Middle frontal gyrus (tissue), 1 donor: Measurements from ENCODE around the gene MYZAP.

ENCODE experiments used
- DNase-seq: peaks from one replicate; pipeline ENCODE4 v3.0.0-alpha.2; 2015; ENCODE audit warnings: low spot score; ENCODE audit errors: extremely low spot score

The MYZAP gene

DNA sequence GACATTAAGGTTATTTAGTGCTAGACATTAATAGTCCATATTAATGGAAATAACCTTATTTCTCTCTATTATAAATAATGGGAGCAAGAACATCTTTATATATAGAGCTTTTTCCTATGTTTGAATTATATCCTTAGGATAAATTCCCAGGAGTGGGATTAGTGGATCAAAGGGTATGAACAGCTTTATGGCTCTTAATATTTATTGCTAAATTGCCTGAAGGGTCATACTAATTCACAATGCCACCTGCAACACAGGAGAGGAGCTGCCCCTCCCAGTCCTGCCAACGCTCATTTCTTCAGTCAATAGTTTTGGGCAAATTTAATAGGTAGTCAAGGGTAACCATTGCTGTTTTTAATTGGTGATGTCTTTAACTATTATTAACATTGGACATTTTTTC is 65.9 kb downstream of the MYZAP start:
- no peak for DNase-seq

DNA sequence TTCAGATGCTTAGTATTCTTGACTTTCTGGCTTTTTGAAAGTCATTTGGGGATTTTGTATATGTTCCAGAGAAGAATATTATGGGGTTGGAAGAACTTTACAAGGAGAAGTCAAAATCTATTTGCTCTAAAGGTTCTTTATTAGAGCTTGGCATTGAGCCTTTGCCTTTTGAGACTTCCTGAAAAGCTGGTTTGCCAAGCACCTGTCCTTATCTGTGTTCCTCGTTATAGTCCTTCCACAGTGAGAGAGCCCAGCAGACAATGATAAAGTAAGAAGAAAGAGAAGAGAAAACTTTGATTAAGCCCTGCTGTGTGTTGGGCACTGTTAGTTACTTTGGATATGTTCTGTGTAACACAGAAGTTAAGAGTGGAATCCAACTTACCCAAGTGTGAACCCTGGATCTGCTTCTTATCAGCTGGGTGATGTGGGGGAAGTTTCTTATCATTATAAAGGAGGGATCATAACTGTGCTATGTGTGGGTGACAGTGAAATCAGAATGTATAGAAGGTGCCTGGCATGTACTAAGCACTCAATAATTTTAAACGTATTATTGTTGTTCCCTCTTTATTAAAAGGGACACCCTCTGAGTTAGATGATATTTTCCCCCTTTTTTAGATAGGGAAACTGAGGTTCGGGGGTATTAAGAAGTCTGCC is 70.5 kb downstream of the MYZAP start:
- no peak for DNase-seq

DNA sequence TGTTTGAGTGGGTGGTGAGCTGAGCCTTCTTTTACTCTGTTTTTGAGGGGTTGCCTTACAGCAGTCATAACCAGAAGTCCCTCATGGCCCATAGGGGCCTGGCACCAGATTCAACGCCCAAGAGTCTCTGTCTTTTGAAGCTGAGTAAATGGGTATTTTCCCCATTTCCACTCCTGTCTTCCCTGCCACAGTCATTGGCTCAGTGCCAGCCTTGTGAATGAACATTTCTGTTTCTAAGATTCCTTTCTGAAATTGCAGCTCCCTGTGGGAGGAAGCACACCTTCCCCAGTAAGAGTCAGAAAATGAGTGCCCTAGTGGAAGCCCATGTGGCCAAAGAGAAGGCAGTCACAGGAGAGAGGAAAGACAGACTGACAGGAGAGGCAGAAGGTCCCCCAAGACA is 71.1 kb downstream of the MYZAP start:
- DNase-seq, result no peak

DNA sequence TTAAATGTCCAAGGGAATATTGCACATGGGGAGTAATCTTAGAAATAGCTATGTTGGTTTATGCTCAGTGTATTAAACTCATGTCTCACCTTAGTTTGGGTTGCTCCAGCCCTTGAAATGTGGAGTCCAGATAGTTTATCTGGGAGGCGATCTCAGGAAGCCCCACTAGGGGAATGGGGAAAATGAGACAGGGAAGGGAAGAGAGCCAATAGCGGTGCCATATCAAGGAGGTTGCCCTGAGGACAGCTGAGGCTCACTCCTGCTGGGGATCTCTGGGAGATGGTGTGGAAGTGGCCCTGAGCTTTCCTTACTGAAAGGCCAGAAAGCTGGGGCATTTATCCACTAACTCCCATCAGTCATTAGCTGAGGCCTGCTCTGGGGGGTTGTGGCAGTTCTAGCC is 71.6 kb downstream of the MYZAP start:
- DNase-seq, result no peak

DNA sequence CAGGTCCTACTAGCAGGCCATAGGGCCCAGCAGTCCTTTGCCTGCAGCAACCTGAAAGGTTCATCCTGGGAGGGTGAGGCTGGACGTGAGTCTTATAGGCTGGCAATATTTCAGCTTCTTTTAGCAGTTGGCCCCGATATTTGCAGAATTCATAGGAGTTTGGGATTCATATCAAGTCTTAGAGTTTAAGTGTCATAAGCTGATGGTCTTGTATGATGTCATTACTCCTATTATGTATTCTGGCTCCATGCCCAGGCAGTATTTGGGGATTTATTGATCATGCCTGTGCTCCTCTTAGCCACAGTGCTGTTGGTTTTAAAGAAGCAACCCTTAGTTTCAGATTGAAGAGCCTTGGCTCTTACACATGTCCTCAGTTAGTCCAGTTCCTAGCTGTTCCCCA is 73.5 kb downstream of the MYZAP start:
- DNase-seq, result no peak

DNA sequence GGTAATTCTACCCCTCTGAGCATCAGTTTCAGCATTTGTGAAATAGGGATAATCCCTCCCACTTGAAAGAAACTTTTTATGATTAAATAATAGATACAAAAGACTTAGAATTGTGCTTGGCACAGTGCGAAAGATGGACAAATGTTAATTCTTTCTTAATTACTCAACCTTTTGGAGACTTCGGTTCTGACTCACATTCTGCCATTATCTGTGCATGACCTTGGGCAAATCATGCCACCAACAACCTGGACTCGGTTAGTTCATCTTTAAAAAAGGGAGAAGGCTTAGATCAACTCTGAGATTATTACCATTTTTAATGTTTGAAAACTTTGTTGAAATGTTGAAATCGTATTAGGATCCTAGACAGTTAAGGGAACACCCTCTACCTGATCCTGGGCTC is 74.2 kb downstream of the MYZAP start:
- DNase-seq, result no peak

DNA sequence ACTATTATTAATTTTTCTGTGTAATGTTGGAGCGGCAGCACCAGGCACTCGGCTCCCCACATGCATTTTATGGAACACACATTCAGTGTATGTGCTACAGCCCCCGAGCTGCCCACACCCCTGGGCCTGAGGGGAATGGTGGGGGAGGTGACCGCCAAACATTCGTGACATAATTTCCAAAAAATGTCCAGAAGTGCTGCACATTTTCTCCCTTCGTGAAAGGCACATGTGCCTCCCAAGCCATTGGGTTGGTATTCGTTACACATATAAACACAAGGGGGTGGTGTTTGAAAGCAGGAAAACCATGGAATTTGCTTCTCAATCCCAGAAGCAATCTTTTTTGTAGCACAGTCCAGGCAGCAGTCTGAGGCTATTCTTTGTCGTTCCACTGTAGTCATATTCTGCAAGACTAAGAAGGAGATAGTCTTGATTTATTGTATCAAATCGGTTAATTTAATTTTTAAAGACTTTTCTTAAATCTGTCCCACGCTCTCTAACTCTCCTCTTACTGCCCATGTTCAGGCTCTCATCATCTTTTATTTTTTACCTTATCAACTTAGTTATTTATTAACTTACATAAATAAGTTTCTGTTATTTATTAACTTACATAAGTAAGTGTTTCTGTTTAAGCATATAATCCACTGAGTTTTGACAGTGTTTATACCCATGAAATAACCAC is 75.6 kb downstream of the MYZAP start:
- no peak for DNase-seq

DNA sequence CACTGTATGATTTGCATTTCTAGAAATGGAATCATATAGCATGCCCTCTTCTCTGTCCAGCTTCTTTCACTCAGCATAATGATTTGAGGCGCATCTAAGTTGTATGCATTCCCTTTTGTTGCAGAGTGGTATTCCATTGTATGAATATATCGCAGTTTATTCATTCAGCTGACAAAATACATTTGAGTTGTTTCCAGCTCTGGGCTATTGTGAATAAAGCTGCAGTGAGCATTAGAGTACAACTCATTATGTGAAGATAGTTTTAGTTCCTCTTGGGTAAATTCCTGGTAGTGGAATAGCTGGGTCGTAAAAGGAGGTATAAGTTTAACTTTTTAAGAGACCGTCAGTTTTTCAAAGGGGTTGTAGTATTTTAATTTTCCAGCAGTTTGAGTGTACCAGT is 76.3 kb downstream of the MYZAP start:
- DNase-seq, result no peak

DNA sequence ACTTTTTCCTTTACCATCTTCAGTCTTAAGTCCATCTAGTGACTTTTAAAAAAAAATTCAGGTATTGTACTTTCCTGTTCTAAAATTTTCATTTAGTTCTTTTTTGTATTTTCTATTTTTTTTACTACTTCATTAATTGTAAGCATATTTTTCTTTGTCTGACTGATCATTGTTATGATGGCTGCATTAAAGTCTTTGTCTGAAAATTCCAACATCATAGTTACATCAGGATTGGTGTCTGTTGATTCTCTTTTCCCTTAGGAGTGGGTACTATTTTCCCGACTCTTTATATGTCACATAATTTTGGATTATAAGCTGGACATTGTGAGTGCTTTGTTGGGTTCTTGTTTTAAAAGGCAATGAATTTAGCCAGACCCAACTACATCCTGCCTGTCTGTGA is 79.9 kb downstream of the MYZAP start:
- no peak for DNase-seq

DNA sequence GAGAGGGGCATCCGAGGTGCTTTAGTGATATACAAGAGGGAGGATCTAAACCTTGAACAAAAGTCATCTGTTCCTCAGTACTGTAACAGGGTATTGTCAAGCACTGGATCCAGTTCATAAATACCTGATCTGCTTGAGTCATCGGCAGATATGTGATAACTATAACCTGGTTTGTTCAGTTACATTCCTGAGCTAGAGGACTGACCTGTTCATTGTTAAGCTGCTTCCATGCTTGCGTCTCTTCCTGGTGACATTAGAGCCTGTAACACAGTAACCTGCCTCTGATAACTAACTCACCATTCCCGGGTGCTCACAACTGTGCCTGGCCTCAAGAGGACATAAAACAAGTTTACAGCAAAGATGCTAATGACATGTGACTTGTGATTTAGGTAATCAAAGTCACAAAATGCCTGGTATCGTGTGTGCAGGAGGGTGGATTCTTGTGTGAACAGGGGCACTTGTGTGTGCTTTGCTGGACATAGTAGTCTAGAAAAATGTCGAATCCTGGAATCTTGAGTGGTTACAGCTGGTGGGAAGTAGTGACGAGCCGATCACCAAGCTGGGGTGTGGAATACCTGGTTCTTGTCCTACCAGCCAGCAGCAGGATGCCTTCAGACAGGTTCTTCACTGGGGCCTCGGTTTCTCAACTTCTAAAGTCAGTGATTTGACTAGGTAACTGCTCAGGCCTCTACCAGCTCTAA is 83.9 kb downstream of the MYZAP start:
- DNase-seq, result no peak

DNA sequence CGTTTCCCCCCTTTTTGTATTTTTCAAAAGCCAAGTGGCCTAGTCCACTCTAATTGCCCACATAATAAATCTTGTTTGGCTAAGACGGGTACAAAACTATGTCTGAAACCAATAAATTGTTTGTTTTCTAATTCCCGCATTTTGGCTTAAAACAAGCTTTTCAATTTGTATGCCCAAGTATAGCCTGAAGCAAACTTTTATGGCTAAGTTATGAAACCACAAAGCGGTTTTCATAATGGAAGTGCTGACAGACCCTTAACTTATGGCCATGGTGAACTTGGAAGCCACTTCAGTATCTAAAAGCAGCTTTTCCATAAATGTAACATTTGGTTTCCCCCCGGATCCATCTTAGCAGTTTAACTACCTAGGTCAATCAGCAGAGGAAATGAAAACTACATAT is 84.9 kb downstream of the MYZAP start:
- no peak for DNase-seq

DNA sequence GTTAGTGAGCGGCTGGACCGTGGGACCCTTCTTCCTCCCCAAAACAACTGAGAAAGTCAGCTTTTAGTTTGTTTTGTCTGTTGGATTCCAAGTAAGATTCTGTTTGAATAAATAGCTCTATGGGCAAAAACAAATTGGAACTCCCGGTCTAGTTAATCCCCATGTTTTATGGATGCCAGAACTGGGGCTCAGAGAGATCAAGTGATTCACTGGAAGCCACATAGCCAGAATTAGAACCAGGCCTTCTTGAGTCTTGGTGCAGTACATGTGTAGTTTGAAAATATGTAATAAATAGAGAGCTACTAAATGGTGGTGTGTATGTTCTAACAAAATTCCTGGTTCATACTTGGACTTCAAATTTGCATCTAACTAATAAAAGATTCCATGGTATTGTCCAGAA is 85.5 kb downstream of the MYZAP start:
- DNase-seq, result no peak

DNA sequence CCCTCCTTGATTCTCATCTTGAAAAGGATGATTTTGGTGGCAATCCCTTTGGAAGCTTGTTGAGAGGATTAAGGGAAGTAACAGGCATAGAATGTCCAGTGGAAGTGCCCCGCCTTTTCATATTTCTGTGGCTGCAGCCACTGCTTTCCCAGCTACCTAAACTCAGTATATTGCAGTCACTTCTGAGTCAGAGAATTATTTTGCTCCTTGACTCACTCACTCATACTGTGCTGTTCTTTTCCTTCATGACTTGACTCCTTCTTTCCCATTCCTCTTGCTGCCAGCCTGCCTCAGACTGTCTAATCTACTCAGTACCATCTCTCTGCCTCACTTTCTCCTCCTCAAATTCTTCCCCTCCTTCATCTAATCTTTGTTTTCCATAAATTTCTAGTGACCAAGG is 88.3 kb downstream of the MYZAP start:
- DNase-seq, result no peak

DNA sequence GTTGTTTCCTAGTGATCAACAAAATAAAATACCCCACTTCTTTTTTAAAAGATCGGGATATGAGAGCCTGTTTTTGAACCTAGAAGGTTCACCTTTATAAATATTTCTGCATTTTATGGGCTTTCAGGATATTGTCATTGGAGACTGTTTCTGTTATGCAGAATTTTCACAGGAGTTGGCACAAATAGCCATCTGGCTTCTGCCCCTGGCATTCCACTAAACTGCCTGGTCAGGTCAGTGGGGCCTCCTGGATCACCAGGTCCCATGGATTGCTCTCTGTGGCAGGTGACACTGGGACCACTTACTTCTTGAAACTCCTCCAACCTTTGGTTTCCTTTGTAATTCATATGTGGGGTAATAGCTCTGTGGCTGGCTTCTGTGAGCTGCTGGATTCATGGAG is 89.3 kb downstream of the MYZAP start:
- DNase-seq, result no peak

DNA sequence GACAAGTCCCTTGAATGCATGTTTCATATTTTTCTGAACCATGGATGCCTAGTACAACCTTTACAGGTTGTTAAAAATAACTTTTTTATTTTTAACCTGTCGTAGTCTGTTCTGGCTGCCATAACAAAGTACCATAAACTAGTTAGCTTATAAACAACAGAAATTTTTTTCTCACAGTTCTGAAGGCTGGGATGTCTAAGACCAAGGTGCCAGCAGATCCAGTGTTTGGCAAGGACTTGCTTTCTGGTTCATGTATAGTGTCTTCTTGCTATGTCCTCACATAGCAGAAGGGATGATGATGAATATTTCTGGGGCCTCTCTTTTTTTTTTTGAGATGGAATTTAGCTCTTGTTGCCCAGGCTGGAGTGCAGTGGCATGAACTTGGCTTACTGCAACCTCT is 91.8 kb downstream of the MYZAP start:
- no peak for DNase-seq

DNA sequence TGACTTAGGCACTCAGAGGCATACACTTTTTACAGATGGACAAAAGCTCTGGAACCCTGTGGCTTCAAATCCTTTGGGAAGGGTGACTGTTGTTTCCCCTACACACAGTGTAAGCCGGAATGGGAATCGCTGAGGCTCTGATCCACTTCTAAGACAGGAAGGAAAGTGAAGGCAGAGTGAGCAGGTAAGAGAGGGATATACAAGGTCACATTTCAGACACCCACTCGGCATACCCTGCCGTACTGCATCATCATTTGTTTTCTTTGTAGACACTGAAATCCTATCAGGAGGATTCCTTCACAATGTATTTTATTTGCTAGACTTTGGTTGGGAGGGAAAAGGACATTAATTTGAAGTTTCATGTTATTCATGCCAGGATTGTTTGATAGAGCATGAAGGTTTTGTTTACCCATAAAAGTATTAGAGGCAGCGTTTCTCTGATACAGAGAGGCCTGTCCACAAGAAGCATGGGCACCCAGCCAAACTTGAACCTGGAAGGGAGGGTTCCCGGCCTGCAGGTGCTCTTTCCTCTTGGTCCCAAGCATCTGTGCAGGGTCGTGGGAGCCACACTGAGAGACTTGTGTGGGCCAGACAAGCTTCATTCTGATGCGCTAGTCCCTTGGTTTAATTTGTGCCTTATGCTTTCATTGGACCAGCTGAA is 92.9 kb downstream of the MYZAP start:
- DNase-seq, result no peak

DNA sequence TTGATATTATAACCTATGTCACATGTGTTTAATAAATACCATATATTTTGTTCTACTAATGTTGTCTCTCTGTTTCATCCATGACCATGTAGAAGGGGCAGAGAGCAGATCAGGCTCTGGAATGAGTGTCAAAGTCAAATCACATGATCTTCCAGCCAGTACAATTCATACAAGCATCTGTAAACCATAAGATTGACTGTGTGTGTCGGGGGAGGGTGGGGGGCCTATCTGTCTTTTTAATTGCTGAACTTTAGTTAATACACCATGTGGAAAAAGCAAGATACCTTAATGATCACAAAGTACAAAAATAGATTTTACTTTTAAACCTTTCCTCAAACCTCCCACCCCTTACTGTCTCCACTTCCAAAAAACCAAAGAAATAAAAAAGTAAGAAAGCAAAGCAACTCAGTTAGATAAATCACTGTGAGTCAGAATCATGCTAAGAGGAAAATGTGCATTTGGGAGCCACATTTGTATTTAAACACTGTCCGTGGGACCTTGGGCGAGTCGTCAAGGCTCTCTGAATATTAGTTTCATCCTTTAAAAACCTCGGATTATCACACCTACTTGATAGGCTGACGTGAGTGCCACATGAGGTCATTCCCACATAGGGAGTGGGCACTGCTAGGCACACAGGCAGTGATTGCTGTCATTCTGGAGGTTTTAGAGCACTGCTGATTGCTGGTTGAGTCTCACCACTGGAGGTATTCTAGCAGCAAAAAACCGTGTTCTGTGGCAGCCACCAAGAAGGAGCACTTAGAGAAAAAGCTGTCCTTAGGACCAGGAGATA is 93.8 kb downstream of the MYZAP start:
- DNase-seq, result no peak

DNA sequence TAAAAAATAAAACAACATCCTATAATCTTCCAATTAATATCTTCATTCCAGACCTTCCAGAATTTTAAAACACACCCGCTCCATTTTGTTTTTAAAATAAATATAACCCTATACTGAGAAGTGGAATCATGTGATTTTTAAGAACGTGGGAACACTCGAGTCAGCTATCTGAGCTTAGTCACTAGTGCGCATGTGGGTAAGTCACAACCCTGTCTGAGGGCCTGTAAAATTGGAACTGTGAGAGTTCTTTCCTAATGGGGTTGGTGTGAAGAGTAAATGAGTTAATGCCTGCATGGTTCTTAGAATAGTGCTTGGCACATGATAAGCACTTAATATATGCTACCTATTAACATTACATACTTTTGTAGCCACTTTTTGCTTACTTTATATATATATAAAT is 95.0 kb downstream of the MYZAP start:
- no peak for DNase-seq

DNA sequence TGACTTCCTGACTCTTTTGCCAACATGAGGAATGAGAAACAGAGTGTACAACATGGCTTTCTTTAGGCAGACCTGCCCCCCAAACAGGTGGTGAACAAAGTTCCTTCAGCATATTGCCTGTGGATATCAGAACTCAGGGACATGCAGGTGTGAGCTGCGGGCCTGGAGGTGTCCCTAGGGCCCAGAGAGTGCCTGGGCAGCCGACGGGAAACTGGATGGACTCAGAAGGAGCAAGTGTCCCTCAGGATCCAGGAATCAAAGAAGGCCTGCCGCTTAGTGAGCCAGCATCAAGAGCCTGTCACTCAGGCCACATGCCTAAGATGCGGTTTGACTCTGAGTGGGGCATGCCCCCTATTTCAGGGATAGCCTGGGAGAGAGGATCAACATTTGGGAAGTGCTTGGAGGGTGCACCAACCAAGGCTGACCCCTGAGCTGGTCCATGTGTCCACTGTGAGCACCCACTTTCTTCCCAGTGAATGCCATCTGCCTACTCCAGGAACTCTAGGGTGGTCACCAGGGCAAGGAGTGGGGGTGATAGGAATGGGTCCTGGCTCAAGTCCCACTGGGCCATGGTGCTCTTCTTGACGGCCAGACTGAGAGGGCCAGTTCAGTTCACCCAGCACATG is 98.8 kb downstream of the MYZAP start:
- DNase-seq, result no peak

DNA sequence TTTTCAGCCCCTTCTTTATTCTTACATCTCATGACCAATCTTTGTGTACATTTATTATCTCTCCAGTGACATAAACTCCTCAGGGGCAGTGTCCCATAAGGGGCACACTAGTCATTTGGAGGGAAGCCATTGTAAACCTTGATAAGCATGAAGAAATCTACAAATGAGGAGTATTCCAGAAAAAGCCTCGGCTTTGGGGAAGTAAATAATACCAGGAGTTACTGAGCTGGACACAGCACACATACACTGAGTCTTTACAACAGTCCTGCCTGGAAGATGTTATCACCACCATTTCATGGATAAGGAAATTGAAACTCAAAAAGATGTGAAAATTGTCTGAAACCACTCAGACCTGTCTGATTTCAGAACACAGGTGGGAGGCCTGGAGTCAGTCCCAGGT is 99.4 kb downstream of the MYZAP start:
- DNase-seq, result no peak

DNA sequence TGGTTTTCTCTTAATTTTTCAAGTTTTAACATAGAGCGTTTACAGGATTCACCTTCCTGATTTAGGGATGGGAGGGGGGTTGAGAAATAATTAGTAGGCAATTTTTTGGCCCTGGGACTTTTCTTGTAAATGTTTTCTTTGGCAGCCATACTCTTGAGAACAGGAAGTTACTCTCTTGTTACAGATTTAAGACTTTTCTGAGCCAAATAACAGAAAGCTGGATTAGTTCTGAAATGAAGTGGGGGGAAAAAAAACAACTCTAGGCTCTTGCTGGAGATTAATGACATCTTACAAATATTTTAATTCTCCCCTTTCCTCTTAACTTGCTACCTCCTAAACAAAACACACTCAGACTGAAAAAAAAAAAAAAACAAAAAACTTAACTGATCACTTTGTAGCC is 101.0 kb downstream of the MYZAP start:
- no peak for DNase-seq
